GM23248 (cell line): ENCODE data around the gene UBQLN4. TPM values are rescaled to one million over a fixed set of nuclear protein-coding genes. Genes with fewer than 3 reads are reported as not detected.
A peak's percentile ranks its signal among the peaks of the same experiment; 100 is the strongest.

Experiments used
- DNase-seq: peaks from one replicate; pipeline ENCODE4 v3.0.0-alpha.2; 2015
- H2AFZ ChIP-seq: fragments of 200-600 bp; sonication (generic); 2 replicates; pipeline ENCODE4 v1.6.1; 2016; ENCODE audit warnings: antibody characterized with exemption
- H3F3A ChIP-seq: fragments of 200-600 bp; sonication (generic); 2 replicates; pipeline ENCODE4 v1.6.1; 2016; ENCODE audit warnings: mild to moderate bottlenecking, antibody characterized with exemption, mixed run types; ENCODE audit not compliant: insufficient read depth
- H3K27ac ChIP-seq: fragments of 200-600 bp; sonication (generic); 2 replicates; pipeline ENCODE4 v1.5.1; 2016; ENCODE audit warnings: mild to moderate bottlenecking
- H3K27me3 ChIP-seq: fragments of 200-600 bp; sonication (generic); replicated peaks from 2 replicates; pipeline ENCODE4 v1.6.1; 2016; ENCODE audit warnings: mild to moderate bottlenecking; ENCODE audit not compliant: insufficient read depth
- H3K36me3 ChIP-seq: fragments of 200-600 bp; sonication (generic); 2 replicates; pipeline ENCODE4 v1.6.1; 2016; ENCODE audit warnings: low read depth, mild to moderate bottlenecking
- H3K4me1 ChIP-seq: fragments of 200-600 bp; sonication (generic); 2 replicates; pipeline ENCODE4 v1.6.1; 2016; ENCODE audit warnings: mild to moderate bottlenecking; ENCODE audit not compliant: insufficient read depth
- H3K4me2 ChIP-seq: fragments of 200-600 bp; sonication (generic); one replicate; pipeline ENCODE4 v1.6.1; 2016; ENCODE audit warnings: mild to moderate bottlenecking; ENCODE audit not compliant: unreplicated experiment
- H3K4me3 ChIP-seq: fragments of 200-600 bp; sonication (generic); 2 replicates; pipeline ENCODE4 v1.5.1; 2016; ENCODE audit warnings: mild to moderate bottlenecking
- H3K79me2 ChIP-seq: fragments of 200-600 bp; sonication (generic); 2 replicates; pipeline ENCODE4 v1.6.1; 2016; ENCODE audit warnings: mild to moderate bottlenecking; ENCODE audit not compliant: insufficient read depth
- H3K9ac ChIP-seq: fragments of 200-600 bp; sonication (generic); 2 replicates; pipeline ENCODE4 v1.6.1; 2016; ENCODE audit warnings: mild to moderate bottlenecking
- H3K9me2 ChIP-seq: fragments of 200-600 bp; sonication (generic); 2 replicates; pipeline ENCODE4 v1.6.1; 2016; ENCODE audit warnings: mixed run types, mild to moderate bottlenecking, moderate library complexity; ENCODE audit not compliant: insufficient read depth
- H3K9me3 ChIP-seq: fragments of 200-600 bp; sonication (generic); one replicate; pipeline ENCODE4 v1.6.1; 2017; ENCODE audit warnings: low read depth
- H4K20me1 ChIP-seq: fragments of 200-600 bp; sonication (generic); 2 replicates; pipeline ENCODE4 v1.6.0; 2016; ENCODE audit not compliant: insufficient read depth
- EZH2 ChIP-seq: fragments of 200-600 bp; sonication (generic); IDR thresholded peaks from 2 replicates; pipeline ENCODE4 v1.6.1; 2018; ENCODE audit warnings: antibody characterized with exemption, mild to moderate bottlenecking; ENCODE audit not compliant: insufficient read depth, poor library complexity, severe bottlenecking
- EZH2phosphoT487 ChIP-seq: fragments of 200-600 bp; sonication (generic); IDR thresholded peaks from 2 replicates; pipeline ENCODE4 v1.6.1; 2018; ENCODE audit warnings: antibody characterized with exemption, moderate library complexity, mild to moderate bottlenecking, low read depth; ENCODE audit not compliant: insufficient read depth
- WGBS, 2 experiments: methylation state at CpG; one replicate each; pipeline ENCODE4 v1.1.6; 2015 to 2017; ENCODE audit warnings: low lambda C conversion rate in 2 of 2, low coverage in 1 of 2; ENCODE audit errors: missing lambda C conversion rate in 2 of 2; 5-methylcytosine and 5-hydroxymethylcytosine counted together
- in situ Hi-C: fragments of 300-500 bp; cut with MboI; formaldehyde crosslinking; loops from 2 replicates; pipeline ENCODE4 v1.15.0; 2020
- polyA plus RNA-seq: library from polyadenylated mRNA; unstranded; fragments of >200 nt; fragmentation: Nextera tagmentation; extraction: Ambion mirVana; gene quantifications from 2 replicates; pipeline ENCODE4 v1.2.1, GENCODE V29; 2016
- total RNA-seq: library from RNA; depleted of rRNA; stranded (reverse); fragments of >200 nt; shearing (Covaris generic); gene quantifications from 2 replicates; pipeline ENCODE4 v1.2.3, GENCODE V29; 2014; rRNA removed

The UBQLN4 gene
- total and polyA plus RNA-seq, 2 experiments from 2014 or later = 9.9 to 18.4 TPM

DNA sequence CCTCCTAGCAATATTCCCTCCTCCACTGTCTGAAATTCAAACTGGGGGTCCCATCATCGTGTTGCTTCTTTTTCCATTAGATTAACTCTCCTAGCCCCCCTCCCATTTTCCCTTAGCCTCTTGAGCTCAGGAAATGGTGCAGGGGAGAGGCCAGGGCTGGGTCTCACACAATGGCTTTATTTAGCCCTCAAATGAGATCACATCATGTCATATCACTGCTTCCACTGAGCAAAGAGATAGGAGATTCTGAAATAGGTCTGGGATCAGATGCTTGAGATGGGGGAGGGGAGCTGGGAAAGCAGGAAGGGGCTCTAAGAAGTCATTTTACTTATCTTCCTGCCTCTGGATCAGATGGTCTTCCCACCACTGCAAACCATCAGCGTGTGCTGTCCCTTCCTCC is 57.4 kb downstream of the UBQLN4 start:
- H3K36me3 ChIP-seq = no peaks in the 10 kb centered on the region
- no peaks in the 10 kb centered on the region for H3K9me3 ChIP-seq
- TF ChIP-seq EZH2 (no peak), EZH2phosphoT487 (no peak)
- H3K27me3 ChIP-seq = no peaks in the 10 kb centered on the region
- H2AFZ ChIP-seq = no peak overlapping the region
- no peak overlapping the region for H3K9ac ChIP-seq
- H3K4me2 ChIP-seq = no peak overlapping the region
- no peaks in the 10 kb centered on the region for H3K79me2 ChIP-seq
- H3K4me1 ChIP-seq = peaks cover 4% of the 10 kb centered on the region; the same call in 1 of the 2 replicates
- no peak overlapping the region for H3K4me3 ChIP-seq
- DNase-seq = no peak
- H3K9me2 ChIP-seq = no peaks in the 10 kb centered on the region
- no peak overlapping the region for H3K27ac ChIP-seq
- in situ Hi-C loops = no loop called here
- no peaks in the 10 kb centered on the region for H3F3A ChIP-seq
- H4K20me1 ChIP-seq = no peaks in the 10 kb centered on the region
- WGBS, 2 experiments = 19 to 34% methylated on average over 2 of the region's 2 CpGs

DNA sequence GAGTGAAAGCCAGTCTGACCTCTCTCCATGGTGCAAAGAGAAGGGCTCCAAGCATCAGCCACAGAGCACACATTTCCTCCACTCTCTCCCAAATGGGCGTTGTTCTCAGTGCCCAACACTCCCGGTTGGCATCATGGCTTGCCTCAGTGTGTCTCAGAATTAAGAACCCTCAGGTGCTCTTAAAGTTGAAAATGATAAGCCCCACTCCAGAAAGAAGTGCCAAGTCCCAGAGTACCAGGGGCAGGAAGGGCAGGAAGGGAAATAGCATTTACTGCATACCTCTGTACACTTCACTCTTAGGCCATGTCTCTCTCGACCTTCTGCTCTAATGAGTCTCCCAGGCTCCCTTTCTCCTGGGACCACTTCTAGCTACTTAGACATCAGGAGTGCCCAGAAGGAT is 60.0 kb downstream of the UBQLN4 start:
- H3K79me2 ChIP-seq = no peaks in the 10 kb centered on the region
- TF ChIP-seq EZH2 (no peak), EZH2phosphoT487 (no peak)
- no peaks in the 10 kb centered on the region for H3F3A ChIP-seq
- peaks cover 12% of the 10 kb centered on the region for H3K4me1 ChIP-seq
- no peaks in the 10 kb centered on the region for H3K9me2 ChIP-seq
- H3K36me3 ChIP-seq = no peaks in the 10 kb centered on the region
- 86 to 89% methylated on average over 3 of the region's 3 CpGs for WGBS, 2 experiments
- no peak overlapping the region for H3K4me2 ChIP-seq
- no peak for DNase-seq
- no peak overlapping the region for H3K27ac ChIP-seq
- no peak overlapping the region for H2AFZ ChIP-seq
- no peaks in the 10 kb centered on the region for H4K20me1 ChIP-seq
- no peak overlapping the region for H3K4me3 ChIP-seq
- no peaks in the 10 kb centered on the region for H3K9me3 ChIP-seq
- H3K27me3 ChIP-seq = no peaks in the 10 kb centered on the region
- in situ Hi-C loops = no loop called here
- no peak overlapping the region for H3K9ac ChIP-seq

DNA sequence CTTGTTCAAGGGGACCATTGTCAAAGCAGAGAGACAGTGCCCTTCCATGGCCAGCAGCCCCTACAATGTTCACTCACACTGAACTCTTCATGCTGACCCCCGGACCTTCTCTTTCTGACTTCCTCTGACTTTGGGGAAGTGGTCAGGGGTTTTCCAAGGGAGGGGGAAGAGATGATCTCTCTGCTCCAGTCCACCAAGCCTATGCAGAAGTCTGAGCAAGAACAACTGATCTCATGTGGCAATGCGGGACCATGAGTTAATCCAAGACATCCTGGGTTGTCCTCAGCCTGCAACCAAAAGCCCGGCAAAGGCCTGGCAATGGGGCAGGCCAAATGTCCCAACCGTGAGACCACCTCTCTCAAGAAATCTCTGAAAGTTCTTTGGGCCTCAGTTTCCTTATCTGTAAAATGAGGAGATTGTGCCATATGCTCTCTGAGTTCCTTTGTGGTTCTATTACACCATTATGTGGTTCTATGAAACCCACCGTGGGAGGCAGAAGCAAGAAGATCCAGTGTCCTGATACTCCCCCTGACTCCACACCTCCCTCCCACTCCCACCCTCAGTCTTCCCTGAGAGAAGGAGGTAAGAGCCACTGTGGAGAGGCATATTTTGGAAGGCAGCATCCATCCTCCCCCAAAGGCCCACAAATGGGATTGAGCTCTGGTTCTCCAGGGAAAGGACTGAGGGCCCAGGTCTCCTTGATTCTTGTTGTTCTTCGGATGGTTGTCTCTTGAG is 63.4 kb downstream of the UBQLN4 start:
- no peaks in the 10 kb centered on the region for H3K27me3 ChIP-seq
- TF ChIP-seq EZH2 (no peak), EZH2phosphoT487 (no peak)
- no peaks in the 10 kb centered on the region for H3F3A ChIP-seq
- H3K9me3 ChIP-seq = no peaks in the 10 kb centered on the region
- 90 to 91% methylated on average over 6 of the region's 6 CpGs for WGBS, 2 experiments
- no peaks in the 10 kb centered on the region for H4K20me1 ChIP-seq
- in situ Hi-C loops = no loop called here
- H3K79me2 ChIP-seq = no peaks in the 10 kb centered on the region
- H3K4me2 ChIP-seq = no peak overlapping the region
- no peaks in the 10 kb centered on the region for H3K36me3 ChIP-seq
- no peak overlapping the region for H3K4me3 ChIP-seq
- H3K27ac ChIP-seq = no peak overlapping the region
- no peak overlapping the region for H3K9ac ChIP-seq
- DNase-seq = no peak
- no peak overlapping the region for H2AFZ ChIP-seq
- H3K4me1 ChIP-seq = peaks cover 13% of the 10 kb centered on the region
- H3K9me2 ChIP-seq = no peaks in the 10 kb centered on the region

DNA sequence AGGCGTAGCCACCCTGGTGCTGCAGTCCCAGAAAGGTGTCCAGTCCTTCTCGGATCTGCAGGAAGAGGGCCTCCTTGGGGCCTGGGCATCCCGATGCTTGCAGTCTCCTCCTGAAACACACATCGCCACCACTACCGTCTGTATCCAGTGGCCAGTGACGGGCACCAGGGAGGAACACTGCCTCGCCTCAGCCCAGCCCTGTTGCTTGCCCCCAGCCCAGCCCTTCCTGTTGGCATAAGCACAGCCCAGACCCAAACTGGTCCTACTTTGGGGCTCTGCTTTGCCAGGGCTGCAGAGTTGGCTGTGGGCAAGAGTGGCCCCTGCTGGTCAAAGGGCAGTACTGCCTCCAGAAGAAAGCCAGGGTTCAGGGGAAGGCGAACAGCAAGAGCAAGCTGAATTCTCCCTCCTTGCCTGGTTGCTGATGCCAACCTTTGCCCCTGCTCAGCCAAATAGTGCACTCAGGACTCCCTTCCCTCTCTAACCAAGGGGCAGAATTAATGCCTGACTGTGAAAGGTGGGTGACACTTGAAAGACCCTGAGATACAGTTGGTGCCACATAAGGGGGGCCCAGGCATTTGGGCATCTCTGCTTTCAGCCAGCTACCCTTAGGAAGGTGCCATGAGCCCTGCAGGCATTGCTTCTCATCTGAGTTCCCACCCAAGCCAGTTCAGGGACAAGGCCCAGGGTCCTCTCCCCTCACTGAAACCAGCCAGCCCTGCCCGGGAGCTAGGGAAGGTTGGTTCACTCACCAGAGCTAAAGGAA is 64.2 kb downstream of the UBQLN4 start:
- TF ChIP-seq EZH2phosphoT487 (no peak), EZH2 (no peak)
- H3K79me2 ChIP-seq = no peaks in the 10 kb centered on the region
- peak overlapping the region; percentile 92 for H2AFZ ChIP-seq
- peaks cover 13% of the 10 kb centered on the region for H3K4me1 ChIP-seq
- peak overlapping the region; percentile 87 for H3K4me2 ChIP-seq
- no peaks in the 10 kb centered on the region for H3F3A ChIP-seq
- in situ Hi-C loops = no loop called here
- H3K36me3 ChIP-seq = no peaks in the 10 kb centered on the region
- H3K4me3 ChIP-seq = peak overlapping the region; percentile 73
- no peaks in the 10 kb centered on the region for H3K27me3 ChIP-seq
- 14 to 16% methylated on average over 9 of the region's 9 CpGs for WGBS, 2 experiments
- H3K9me2 ChIP-seq = no peaks in the 10 kb centered on the region
- peak; percentile 81 for DNase-seq
- peak overlapping the region; percentile 71 for H3K9ac ChIP-seq
- H4K20me1 ChIP-seq = no peaks in the 10 kb centered on the region
- H3K27ac ChIP-seq = peak overlapping the region; percentile 21; the same call in 1 of the 2 replicates
- H3K9me3 ChIP-seq = no peaks in the 10 kb centered on the region

Other genes starting within 250 kb of the UBQLN4 start
- 20.4 and 24.4 TPM in 2 replicates for gene GON4L, start 196.6 kb downstream of the UBQLN4 start, total RNA-seq
- gene GON4L, start 196.6 kb downstream of the UBQLN4 start, polyA plus RNA-seq = 24.9 and 30.3 TPM in 2 replicates
- 28.5 and 30.2 TPM in 2 replicates for gene SYT11, start 194.2 kb downstream of the UBQLN4 start, total RNA-seq
- gene SYT11, start 194.2 kb downstream of the UBQLN4 start, polyA plus RNA-seq = 16.2 and 18.3 TPM in 2 replicates
- 29.7 and 32.4 TPM in 2 replicates for gene RIT1, start 142.4 kb downstream of the UBQLN4 start, total RNA-seq
- gene RIT1, start 142.4 kb downstream of the UBQLN4 start, polyA plus RNA-seq = 30.5 and 33.1 TPM in 2 replicates
- 24.2 TPM in 2 replicates for gene KHDC4, start 119.4 kb downstream of the UBQLN4 start, total RNA-seq
- 25.3 and 27.8 TPM in 2 replicates for gene KHDC4, start 119.4 kb downstream of the UBQLN4 start, polyA plus RNA-seq
- not detected in 2 replicates for gene RXFP4, start 112.2 kb downstream of the UBQLN4 start, total RNA-seq
- gene RXFP4, start 112.2 kb downstream of the UBQLN4 start, polyA plus RNA-seq = 0.20 and 0.39 TPM in 2 replicates
- 136 and 139 TPM in 2 replicates for gene ARHGEF2, start 75.3 kb downstream of the UBQLN4 start, total RNA-seq
- 76.7 and 77.7 TPM in 2 replicates for gene ARHGEF2, start 75.3 kb downstream of the UBQLN4 start, polyA plus RNA-seq
- gene SSR2, start 32.8 kb downstream of the UBQLN4 start, total RNA-seq = 433 and 695 TPM in 2 replicates
- gene SSR2, start 32.8 kb downstream of the UBQLN4 start, polyA plus RNA-seq = 318 and 327 TPM in 2 replicates
- 41.3 and 52.7 TPM in 2 replicates for gene LAMTOR2, start 984 bp upstream of the UBQLN4 start, total RNA-seq
- gene LAMTOR2, start 984 bp upstream of the UBQLN4 start, polyA plus RNA-seq = 140 and 143 TPM in 2 replicates
- gene RAB25, start 7.4 kb upstream of the UBQLN4 start, total RNA-seq = not detected in 2 replicates
- not detected in 2 replicates for gene RAB25, start 7.4 kb upstream of the UBQLN4 start, polyA plus RNA-seq
- 0.13 and 0.22 TPM in 2 replicates for gene MEX3A, start 28.7 kb upstream of the UBQLN4 start, total RNA-seq
- 0.05 TPM in 2 replicates for gene MEX3A, start 28.7 kb upstream of the UBQLN4 start, polyA plus RNA-seq
- gene LMNA, start 60.9 kb upstream of the UBQLN4 start, total RNA-seq = 1,219 and 1,322 TPM in 2 replicates
- gene LMNA, start 60.9 kb upstream of the UBQLN4 start, polyA plus RNA-seq = 1,230 and 1,270 TPM in 2 replicates
- gene SEMA4A, start 99.8 kb upstream of the UBQLN4 start, total RNA-seq = 1.1 TPM in 1 of 2 replicates, not detected in the other
- 0.35 and 0.51 TPM in 2 replicates for gene SEMA4A, start 99.8 kb upstream of the UBQLN4 start, polyA plus RNA-seq
- 12.4 and 14.3 TPM in 2 replicates for gene SLC25A44, start 140.3 kb upstream of the UBQLN4 start, total RNA-seq
- gene SLC25A44, start 140.3 kb upstream of the UBQLN4 start, polyA plus RNA-seq = 15.4 and 16.4 TPM in 2 replicates
- gene PMF1, start 159.2 kb upstream of the UBQLN4 start, total RNA-seq = 42.2 and 44.4 TPM in 2 replicates
- gene PMF1, start 159.2 kb upstream of the UBQLN4 start, polyA plus RNA-seq = 47.7 and 49.7 TPM in 2 replicates
- gene BGLAP, start 188.4 kb upstream of the UBQLN4 start, total RNA-seq = not detected in 2 replicates
- 0.25 and 0.54 TPM in 2 replicates for gene BGLAP, start 188.4 kb upstream of the UBQLN4 start, polyA plus RNA-seq
- 0.54 and 0.63 TPM in 2 replicates for gene PAQR6, start 194.3 kb upstream of the UBQLN4 start, total RNA-seq
- 0.38 and 0.81 TPM in 2 replicates for gene PAQR6, start 194.3 kb upstream of the UBQLN4 start, polyA plus RNA-seq
- gene SMG5, start 229.0 kb upstream of the UBQLN4 start, total RNA-seq = 60.0 and 68.2 TPM in 2 replicates
- 30.7 and 32.2 TPM in 2 replicates for gene SMG5, start 229.0 kb upstream of the UBQLN4 start, polyA plus RNA-seq
- gene TMEM79, start 230.5 kb upstream of the UBQLN4 start, total RNA-seq = 0.63 and 1.8 TPM in 2 replicates
- 3.8 and 3.9 TPM in 2 replicates for gene TMEM79, start 230.5 kb upstream of the UBQLN4 start, polyA plus RNA-seq
- 77.8 and 89.7 TPM in 2 replicates for gene GLMP, start 241.9 kb upstream of the UBQLN4 start, total RNA-seq
- gene GLMP, start 241.9 kb upstream of the UBQLN4 start, polyA plus RNA-seq = 59.9 and 63.8 TPM in 2 replicates
- gene VHLL, start 245.5 kb upstream of the UBQLN4 start, total RNA-seq = not detected in 2 replicates
- gene VHLL, start 245.5 kb upstream of the UBQLN4 start, polyA plus RNA-seq = not detected in 2 replicates